ENCODE results near the gene NT5C.

DNA sequence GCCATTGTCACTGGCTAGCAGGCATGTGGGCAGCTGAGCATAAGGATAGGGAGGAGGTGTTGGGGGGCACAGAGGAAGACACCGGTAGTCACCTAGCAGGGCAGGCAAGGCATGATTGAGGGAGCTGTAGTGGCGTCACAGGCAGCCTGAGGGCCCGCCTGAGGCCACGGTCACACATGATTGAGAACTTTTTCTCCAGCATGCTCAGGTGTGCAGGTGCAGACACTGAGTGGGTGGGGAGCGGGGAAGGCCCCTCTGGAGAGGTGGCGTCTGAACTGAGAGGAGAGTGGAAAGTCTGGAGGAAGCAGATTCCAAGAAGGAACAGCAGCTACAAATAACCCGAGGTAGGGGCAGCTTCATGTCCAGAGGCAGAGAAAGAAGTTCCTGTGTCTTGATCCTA lies 32.7 kb downstream of the NT5C start:
- TF ChIP-seq POLR2A (IDR thresholded peaks at IDR 0.05; ENCODE audit: low read length): no peak
- no peak for TF ChIP-seq GATA1 (IDR thresholded peaks at IDR 0.05; ENCODE audit: low read depth, low read length)

Measured in erythroblast (primary cell).